SK-N-SH treated with all-trans-retinoic acid at 6 μM for 48 hours (cell line): Measurements from ENCODE around the gene RSPH4A.
A peak's percentile ranks its signal among the peaks of the same experiment; 100 is the strongest.

Source experiments
- ATAC-seq: fragments of 200-7000 bp; cut with Tn5 transposase; 3 replicates; pipeline ENCODE4 v1.9.1; 2020; ENCODE audit warnings: mild to moderate bottlenecking, moderate library complexity
- ESRRG ChIP-seq: fragments of 250-450 bp; sonication (Bioruptor Pico); IDR thresholded peaks from 2 replicates; pipeline ENCODE4 v1.6.1; 2021; ENCODE audit warnings: mild to moderate bottlenecking
- ISL1 ChIP-seq: fragments of 250-450 bp; sonication (Bioruptor Pico); IDR thresholded peaks from 2 replicates; pipeline ENCODE4 v2.1.2; 2022; ENCODE audit warnings: mild to moderate bottlenecking, moderate library complexity
- OSR1 ChIP-seq: fragments of 250-450 bp; sonication (Bioruptor Pico); IDR thresholded peaks from 2 replicates; pipeline ENCODE4 v1.8.0; 2022; ENCODE audit warnings: moderate library complexity, mild to moderate bottlenecking, inconsistent platforms
- PPARA ChIP-seq: fragments of 250-450 bp; sonication (Bioruptor Pico); IDR thresholded peaks from 2 replicates; pipeline ENCODE4 v1.5.0; 2020; ENCODE audit warnings: mild to moderate bottlenecking, borderline replicate concordance
- RARB ChIP-seq: fragments of 250-450 bp; sonication (Bioruptor Pico); IDR thresholded peaks from 2 replicates; pipeline ENCODE4 v1.8.0; 2021; ENCODE audit warnings: mild to moderate bottlenecking, moderate library complexity
- SNAI2 ChIP-seq: fragments of 250-450 bp; sonication (Bioruptor Pico); IDR thresholded peaks from 2 replicates; pipeline ENCODE4 v1.5.0; 2020; ENCODE audit warnings: mild to moderate bottlenecking, moderate library complexity
- ZC3H10 ChIP-seq: fragments of 250-450 bp; sonication (Bioruptor Pico); IDR thresholded peaks from 2 replicates; pipeline ENCODE4 v1.5.1; 2021; ENCODE audit warnings: mild to moderate bottlenecking, moderate library complexity
- ZFP3 ChIP-seq: fragments of 250-450 bp; sonication (Bioruptor Pico); IDR thresholded peaks from 2 replicates; pipeline ENCODE4 v1.5.0; 2020; ENCODE audit warnings: mild to moderate bottlenecking, moderate library complexity
- ZFP30 ChIP-seq: fragments of 450-650 bp; formaldehyde crosslinking; IDR thresholded peaks from 2 replicates; pipeline ENCODE4 v1.5.0; 2022; ENCODE audit warnings: mild to moderate bottlenecking, moderate library complexity
- ZNF565 ChIP-seq: fragments of 450-650 bp; formaldehyde crosslinking; conservative IDR thresholded peaks from 2 replicates; pipeline ENCODE4 v1.5.0; 2020; ENCODE audit warnings: low read depth, mild to moderate bottlenecking, moderate library complexity
- ZNF70 ChIP-seq: fragments of 450-650 bp; formaldehyde crosslinking; IDR thresholded peaks from 2 replicates; pipeline ENCODE4 v1.5.0; 2020; ENCODE audit warnings: mild to moderate bottlenecking, moderate library complexity
- ZNF8 ChIP-seq: fragments of 450-650 bp; formaldehyde crosslinking; IDR thresholded peaks from 2 replicates; pipeline ENCODE4 v1.5.0; 2020; ENCODE audit warnings: mild to moderate bottlenecking, moderate library complexity
- TF ChIP-seq, protein P1 (sequence below): fragments of 250-450 bp; sonication (Bioruptor Pico); IDR thresholded peaks from 2 replicates; pipeline ENCODE4 v1.5.1; 2021; ENCODE audit warnings: mild to moderate bottlenecking, moderate library complexity
- TF ChIP-seq, protein P2 (sequence below): fragments of 250-450 bp; sonication (Bioruptor Pico); IDR thresholded peaks from 2 replicates; pipeline ENCODE4 v1.8.0; 2021; ENCODE audit warnings: low read depth, mild to moderate bottlenecking, moderate library complexity, borderline replicate concordance
- TF ChIP-seq, protein P3 (sequence below): fragments of 250-450 bp; sonication (Bioruptor Pico); IDR thresholded peaks from 2 replicates; pipeline ENCODE4 v1.5.0; 2020; ENCODE audit warnings: mild to moderate bottlenecking, moderate library complexity
- TF ChIP-seq, protein P4 (sequence below): fragments of 250-450 bp; sonication (Bioruptor Pico); IDR thresholded peaks from 2 replicates; pipeline ENCODE4 v1.5.1; 2020; ENCODE audit warnings: low read depth, mild to moderate bottlenecking, moderate library complexity

Gene RSPH4A

DNA sequence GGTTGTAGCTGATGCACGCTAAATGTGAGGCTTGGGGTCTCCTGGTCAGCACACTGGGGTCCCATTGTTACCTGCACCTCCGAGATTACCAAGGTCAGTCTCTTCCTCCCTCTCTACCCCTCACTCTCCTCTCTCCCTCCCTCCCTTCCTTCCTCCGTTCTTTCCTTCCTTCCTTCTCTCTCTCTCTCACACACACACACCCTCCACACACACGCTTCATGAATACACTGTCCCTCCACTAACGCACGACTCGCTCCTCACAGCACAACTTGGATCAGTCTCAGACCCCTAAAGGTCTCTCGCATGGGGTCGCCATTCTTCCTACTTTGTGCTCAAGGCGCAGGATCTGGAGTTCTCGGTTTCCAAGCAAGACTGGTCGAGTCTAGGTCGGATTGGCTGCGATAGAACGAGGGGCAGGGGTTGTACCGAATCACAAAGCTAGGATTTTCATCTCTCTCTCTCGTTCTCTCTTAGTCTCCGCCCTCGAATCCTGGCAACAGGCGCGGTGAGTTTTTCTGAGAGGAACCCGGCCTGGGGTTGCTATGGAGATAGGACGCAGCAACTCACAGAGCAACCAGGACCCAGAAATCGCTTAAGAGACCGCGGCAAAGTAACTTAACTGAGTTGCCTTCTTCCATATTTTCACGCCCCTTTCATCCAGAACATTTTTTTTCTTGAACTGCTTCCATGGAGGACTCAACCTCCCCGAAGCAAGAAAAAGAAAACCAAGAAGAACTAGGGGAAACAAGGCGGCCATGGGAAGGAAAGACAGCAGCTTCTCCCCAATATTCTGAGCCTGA is at the start of gene RSPH4A:
RSPH4A (plus strand) TSS at position 543 of the 800 bp plus-strand sequence; CDS start at position 688, 145 bp downstream.
- TF ChIP-seq, protein P1, sequence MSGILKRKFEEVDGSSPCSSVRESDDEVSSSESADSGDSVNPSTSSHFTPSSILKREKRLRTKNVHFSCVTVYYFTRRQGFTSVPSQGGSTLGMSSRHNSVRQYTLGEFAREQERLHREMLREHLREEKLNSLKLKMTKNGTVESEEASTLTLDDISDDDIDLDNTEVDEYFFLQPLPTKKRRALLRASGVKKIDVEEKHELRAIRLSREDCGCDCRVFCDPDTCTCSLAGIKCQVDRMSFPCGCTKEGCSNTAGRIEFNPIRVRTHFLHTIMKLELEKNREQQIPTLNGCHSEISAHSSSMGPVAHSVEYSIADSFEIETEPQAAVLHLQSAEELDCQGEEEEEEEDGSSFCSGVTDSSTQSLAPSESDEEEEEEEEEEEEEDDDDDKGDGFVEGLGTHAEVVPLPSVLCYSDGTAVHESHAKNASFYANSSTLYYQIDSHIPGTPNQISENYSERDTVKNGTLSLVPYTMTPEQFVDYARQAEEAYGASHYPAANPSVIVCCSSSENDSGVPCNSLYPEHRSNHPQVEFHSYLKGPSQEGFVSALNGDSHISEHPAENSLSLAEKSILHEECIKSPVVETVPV (CRISPR knock-in tag) = no peak
- TF ChIP-seq ZFP30 (CRISPR knock-in tag) (no peak), OSR1 (no peak), ZNF8 (CRISPR knock-in tag) (no peak), ISL1 (CRISPR knock-in tag) (no peak), ZFP3 (CRISPR knock-in tag) (no peak), ZC3H10 (CRISPR knock-in tag) (no peak), PPARA (no peak), ESRRG (CRISPR knock-in tag) (no peak)
- TF ChIP-seq, protein P2, sequence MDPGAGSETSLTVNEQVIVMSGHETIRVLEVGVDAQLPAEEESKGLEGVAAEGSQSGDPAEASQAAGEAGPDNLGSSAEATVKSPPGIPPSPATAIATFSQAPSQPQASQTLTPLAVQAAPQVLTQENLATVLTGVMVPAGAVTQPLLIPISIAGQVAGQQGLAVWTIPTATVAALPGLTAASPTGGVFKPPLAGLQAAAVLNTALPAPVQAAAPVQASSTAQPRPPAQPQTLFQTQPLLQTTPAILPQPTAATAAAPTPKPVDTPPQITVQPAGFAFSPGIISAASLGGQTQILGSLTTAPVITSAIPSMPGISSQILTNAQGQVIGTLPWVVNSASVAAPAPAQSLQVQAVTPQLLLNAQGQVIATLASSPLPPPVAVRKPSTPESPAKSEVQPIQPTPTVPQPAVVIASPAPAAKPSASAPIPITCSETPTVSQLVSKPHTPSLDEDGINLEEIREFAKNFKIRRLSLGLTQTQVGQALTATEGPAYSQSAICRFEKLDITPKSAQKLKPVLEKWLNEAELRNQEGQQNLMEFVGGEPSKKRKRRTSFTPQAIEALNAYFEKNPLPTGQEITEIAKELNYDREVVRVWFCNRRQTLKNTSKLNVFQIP (CRISPR knock-in tag) = no peak
- TF ChIP-seq, protein P3, sequence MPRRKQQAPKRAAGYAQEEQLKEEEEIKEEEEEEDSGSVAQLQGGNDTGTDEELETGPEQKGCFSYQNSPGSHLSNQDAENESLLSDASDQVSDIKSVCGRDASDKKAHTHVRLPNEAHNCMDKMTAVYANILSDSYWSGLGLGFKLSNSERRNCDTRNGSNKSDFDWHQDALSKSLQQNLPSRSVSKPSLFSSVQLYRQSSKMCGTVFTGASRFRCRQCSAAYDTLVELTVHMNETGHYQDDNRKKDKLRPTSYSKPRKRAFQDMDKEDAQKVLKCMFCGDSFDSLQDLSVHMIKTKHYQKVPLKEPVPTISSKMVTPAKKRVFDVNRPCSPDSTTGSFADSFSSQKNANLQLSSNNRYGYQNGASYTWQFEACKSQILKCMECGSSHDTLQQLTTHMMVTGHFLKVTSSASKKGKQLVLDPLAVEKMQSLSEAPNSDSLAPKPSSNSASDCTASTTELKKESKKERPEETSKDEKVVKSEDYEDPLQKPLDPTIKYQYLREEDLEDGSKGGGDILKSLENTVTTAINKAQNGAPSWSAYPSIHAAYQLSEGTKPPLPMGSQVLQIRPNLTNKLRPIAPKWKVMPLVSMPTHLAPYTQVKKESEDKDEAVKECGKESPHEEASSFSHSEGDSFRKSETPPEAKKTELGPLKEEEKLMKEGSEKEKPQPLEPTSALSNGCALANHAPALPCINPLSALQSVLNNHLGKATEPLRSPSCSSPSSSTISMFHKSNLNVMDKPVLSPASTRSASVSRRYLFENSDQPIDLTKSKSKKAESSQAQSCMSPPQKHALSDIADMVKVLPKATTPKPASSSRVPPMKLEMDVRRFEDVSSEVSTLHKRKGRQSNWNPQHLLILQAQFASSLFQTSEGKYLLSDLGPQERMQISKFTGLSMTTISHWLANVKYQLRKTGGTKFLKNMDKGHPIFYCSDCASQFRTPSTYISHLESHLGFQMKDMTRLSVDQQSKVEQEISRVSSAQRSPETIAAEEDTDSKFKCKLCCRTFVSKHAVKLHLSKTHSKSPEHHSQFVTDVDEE (CRISPR knock-in tag) = no peak
- TF ChIP-seq, protein P4, sequence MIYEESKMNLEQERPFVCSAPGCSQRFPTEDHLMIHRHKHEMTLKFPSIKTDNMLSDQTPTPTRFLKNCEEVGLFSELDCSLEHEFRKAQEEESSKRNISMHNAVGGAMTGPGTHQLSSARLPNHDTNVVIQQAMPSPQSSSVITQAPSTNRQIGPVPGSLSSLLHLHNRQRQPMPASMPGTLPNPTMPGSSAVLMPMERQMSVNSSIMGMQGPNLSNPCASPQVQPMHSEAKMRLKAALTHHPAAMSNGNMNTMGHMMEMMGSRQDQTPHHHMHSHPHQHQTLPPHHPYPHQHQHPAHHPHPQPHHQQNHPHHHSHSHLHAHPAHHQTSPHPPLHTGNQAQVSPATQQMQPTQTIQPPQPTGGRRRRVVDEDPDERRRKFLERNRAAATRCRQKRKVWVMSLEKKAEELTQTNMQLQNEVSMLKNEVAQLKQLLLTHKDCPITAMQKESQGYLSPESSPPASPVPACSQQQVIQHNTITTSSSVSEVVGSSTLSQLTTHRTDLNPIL = no peak
- ATAC-seq = peak; percentile 100

DNA sequence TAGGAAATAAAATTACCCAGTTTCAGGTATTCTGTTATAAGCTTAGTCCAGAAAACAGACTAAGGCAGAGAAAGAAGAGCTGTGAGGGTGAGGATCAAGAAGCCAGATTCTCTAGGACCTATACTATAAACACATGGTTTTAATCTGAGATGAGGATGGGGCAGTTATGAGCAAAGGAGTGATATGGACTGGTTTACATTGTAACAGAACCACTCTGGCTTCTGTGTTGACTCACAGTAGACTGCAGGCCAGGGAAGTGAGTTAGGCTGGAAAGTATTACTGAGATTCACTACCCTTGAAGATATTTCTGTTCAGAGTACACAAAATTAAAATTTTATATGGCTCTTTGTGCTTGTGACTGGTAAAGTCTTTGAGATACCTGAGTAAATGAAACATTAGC is 48.2 kb upstream of the RSPH4A start:
- no peak for TF ChIP-seq ISL1 (CRISPR knock-in tag)
- TF ChIP-seq ZNF8 (CRISPR knock-in tag) = no peak
- TF ChIP-seq ZNF565 (CRISPR knock-in tag) = no peak
- TF ChIP-seq RARB = no peak
- TF ChIP-seq, protein P2 (CRISPR knock-in tag) = no peak
- TF ChIP-seq SNAI2 (CRISPR knock-in tag) = no peak
- TF ChIP-seq ZFP30 (CRISPR knock-in tag) = no peak
- TF ChIP-seq, all 23 proteins: peak for 0
- no peak for ATAC-seq

DNA sequence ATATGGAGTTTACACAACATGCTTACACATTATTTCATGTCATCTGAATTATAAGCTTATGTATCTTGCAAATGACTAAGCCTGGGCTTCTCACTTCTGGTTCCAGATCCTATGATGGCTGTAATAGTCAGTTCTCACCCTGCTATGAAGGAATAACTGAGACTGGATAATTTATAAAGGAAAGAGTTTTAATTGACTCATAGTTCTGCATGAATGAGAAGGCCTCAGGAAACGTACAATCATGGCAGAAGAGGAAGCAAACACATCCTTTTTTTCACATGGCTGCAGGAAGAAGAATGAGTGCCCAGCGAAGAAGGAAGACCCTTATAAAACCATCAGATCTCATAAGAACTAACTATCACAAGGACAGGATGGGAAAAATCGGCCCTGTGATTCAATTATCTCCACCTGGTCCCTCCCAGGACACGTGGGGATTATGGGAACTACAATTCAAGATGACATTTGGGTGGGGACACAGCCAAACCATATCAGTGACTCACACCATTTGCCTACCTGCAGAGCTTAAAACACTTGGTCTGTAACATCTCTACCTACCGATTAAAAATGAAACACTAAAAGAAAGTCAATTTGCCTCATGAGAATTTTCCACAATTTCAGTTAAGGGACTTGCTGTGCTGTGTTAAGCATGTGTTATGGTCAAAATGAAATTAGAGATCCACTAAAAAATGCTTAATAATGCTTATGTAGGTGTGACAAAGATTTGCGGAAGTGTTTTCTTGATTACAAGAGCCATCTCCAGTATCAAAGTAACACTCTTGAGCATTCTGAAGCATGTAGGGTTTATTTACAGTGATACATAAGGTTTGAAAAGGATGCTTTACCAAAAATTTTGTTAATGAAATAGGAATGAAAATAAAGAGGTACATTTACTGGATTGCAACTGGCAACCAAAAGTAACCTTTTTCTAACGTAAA is 47.2 kb upstream of the RSPH4A start:
- no peak for ATAC-seq
- TF ChIP-seq ZFP3 (CRISPR knock-in tag) (no peak), OSR1 (no peak), ZNF70 (CRISPR knock-in tag) (no peak)
